NCI-H2081 (cell line): Measurements from ENCODE around the gene CLDN14.

ENCODE experiments used
- DNase-seq, 2 experiments: peaks; one replicate each; lab custom pipeline; 2025; lab: John Stamatoyannopoulos, UW

CLDN14 gene

DNA sequence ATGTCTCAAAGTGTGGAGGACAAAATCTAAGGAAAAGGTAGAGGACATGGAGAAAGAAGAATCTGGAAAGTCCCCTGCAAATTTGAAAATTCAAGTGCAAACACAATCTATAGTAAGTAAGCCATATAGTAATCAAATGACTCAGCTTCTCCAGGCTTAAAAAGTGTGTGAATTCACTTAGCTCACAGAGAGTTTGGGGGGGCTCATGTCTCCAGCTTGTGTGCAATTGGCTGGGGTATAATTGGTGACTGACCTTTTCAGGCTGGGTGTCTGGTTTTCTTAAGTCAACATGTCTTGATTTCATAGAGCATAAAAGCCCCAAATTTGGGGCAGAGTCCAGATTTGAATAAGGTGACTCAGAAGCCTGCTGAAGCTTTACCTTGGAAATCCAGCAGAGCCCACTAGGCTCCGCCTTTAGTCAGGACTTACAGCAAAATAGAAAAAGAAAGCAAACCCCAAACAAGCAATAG lies 8.6 kb downstream of the CLDN14 start:
- no peak for DNase-seq

DNA sequence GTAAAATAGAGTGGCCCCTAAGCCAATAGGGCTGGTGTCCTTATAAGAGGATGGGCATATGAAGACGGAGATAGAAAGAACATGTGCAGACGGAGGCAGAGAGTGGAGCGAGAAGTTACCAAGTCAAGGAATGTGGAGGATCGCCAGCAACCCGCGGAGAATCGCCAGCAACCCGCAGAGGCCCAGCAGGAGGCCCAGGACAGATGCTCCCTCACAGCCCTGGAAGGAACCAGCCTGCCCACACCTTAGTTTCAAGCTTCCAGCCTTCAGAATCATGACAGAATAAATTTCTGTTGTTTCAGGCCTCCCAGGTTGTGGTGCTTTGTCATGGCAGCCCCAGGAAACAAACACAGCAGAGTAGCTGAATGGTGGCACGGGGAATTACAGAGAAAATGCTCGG lies 9.6 kb downstream of the CLDN14 start:
- no peak for DNase-seq

DNA sequence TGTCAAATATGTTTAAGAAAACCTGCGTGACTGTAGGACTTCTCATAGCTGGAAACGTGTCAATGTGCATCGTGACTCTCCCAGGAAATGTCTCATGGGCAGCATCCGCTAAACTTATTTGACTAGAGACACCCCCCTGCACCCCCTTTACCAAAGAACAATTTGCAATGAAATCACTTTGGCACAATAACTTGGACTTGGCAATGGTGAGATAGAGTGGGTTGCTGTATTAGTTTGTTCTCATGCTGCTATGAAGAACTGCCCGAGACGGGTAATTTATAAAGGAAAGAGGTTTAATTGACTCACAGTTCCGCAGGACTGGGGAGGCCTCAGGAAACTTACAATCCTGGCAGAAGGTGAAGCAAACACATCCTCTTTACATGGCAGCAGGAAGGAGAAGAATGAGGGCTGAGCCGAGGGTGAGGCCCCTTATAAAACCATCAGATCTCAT lies 13.8 kb downstream of the CLDN14 start:
- DNase-seq = no peak

DNA sequence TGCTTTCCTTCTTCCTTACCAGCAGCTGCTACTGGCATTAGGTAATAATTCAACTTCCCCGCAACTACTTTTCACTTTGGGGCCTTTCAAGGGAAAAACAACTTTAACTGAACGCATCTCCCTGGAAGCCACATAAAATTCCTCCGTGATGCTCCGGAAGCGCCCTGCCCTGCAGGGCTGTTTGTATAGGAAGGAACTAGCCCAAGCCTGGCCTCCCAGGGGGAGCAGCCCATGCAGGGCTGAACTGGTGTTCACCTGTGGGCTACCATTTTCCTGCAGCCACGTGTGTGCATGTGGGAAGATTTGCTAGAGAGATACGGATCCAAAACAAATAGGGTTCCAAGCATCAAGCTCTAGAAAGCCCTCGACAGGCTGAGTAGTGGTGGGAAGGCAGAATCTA lies 14.4 kb downstream of the CLDN14 start:
- no peak for DNase-seq

DNA sequence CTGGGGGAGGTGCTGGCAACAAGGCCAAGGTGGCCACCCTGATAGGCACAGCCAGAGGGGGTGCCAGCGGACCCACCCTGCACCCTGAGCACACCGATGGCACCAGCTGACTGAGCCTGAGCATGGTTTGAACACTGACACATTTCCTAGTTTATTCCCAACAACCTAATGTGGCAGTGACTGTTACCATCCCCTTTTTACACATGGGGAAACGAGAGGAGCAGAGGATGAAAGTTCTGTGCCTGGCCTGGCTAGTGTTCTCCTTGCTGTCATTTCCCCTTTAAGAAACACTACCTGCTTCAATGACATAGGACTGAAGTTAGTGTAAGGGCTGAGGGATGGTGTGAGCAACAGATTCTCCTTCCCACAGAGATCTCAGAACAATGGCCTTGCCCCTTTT lies 15.3 kb downstream of the CLDN14 start:
- DNase-seq = no peak

DNA sequence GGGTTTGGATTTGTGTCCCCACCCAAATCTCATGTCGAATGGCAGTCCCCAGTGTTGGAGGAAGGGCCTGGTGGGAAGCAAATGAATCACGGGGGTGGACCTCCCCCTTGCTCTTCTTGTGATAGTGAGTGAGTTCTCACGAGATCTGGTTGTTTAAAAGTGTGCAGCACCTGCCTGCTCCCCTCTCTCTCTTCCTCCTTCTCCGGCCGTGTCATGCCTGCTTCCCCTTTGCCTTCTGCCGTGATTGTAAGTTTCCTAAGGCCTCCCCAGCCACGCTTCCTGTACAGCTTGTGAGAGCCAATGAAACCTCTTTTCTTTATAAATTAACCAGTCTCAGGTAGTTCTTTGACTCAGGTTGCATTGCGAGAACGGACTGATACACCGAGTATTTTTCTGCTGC lies 15.9 kb downstream of the CLDN14 start:
- no peak for DNase-seq

DNA sequence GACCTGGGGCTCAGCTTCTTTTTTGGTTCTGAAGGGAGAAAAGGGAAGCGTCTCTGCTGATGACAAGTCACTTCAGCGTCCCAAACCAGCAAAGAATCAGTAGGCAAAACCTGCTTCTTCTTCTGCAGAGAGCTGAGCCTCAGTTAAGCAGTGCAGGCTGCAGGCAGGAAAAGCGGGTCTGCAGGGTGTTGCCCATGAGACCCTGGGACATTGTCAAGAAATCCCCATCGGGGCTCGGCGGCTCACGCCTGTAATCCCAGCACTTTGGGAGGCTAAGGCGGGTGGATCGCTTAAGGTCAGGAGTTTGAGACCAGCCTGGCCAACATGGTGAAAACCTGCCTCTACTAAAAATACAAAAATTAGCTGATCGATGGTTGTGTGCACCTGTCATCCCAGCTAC lies 16.7 kb downstream of the CLDN14 start:
- DNase-seq = no peak

DNA sequence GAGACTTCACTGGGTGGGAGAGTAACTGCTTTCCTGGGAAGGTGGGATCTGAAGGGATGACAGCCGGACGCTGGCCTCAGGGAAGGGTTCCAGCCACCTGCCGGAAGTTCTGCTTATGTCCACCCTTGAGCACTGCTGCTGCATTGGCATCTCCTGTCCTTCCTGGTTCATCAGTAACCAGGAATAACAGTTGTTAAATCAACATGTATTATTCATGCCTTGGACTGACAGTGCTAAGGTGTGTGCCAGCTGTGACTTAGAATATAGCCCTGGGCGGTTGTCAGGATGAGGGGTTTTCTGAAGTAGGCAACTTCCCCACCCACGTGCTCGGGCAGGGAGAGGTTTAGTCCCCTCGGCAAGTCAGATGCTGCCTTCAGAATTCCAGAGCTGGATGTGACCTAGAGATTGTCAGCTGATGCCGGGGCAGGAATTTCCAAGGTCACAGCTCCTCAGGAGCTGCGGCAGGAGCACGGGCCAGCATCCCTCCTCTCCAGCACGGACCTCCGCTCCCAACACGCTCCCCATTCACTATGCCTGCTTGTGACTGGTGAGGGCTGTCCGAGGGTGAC lies 17.9 kb downstream of the CLDN14 start:
- no peak for DNase-seq

DNA sequence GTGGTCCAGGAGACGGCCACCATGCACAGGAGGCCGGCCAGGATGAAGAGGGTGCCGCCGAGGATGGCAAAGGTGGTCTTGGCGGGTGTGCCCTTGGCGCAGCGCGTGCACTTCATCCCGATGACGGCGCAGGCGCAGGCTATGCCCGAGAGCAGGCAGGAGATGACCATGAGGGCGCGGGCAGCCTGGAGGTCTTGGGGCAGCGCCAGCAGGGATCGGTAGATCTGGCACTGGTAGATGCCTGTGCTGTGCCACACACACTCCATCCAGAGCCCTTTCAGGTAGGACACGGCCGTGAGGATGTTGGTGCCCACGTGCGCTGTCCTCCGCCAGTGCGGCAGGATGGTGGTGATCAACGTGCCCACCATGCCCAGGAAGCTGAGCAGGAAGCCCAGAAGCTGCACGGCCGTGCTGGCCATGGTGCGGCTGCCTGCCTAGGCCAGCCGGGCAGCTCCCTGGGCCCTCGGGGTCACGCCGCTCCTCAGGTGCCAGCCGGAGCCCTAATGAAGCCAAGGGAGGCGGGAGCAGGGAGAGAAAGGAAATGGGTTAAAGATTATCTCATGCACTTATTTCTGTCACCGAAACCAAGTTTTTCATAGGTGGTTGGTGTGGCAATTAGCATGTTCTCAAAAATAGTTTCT lies 18.5 kb downstream of the CLDN14 start:
- DNase-seq = no peak

DNA sequence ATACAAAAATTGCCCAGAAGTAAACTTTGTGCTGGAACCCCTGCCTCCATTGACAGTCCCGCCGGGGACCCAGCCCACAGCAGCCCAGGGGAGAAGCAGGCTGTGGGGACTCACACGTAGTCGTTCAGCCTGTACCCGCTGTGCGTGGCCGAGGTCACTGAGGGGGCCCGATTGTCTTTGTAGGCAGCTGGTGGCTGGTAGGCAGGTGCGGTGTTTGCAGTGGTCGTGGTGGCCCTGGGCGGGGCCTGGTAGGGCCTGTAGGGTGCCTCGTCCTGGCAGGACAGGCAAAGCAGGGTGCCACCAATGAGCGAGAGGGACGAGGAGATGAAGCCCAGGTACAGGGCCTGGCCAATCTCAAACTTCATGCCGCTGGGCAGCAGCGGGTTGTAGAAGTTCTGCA lies 19.1 kb downstream of the CLDN14 start:
- DNase-seq = no peak

DNA sequence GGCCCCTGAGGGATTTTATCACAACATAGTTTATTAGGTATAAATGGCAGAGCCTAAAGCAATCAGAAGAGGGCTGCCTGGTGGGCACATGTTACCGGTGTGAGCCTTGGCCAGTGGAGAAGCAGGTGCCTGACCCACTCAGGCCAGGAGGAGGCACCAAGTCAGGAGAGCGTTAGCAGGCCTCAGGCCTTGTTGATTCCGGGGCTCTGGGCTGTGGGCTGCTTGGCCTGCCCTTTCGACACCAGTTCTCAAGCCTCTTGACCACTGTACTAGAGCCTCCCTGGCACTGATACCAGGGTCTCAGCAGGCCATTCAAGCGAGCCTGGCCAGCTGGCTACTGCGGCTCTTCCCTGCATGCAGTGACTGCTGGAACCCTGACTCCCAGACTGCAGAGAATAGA lies 20.8 kb downstream of the CLDN14 start:
- no peak for DNase-seq

DNA sequence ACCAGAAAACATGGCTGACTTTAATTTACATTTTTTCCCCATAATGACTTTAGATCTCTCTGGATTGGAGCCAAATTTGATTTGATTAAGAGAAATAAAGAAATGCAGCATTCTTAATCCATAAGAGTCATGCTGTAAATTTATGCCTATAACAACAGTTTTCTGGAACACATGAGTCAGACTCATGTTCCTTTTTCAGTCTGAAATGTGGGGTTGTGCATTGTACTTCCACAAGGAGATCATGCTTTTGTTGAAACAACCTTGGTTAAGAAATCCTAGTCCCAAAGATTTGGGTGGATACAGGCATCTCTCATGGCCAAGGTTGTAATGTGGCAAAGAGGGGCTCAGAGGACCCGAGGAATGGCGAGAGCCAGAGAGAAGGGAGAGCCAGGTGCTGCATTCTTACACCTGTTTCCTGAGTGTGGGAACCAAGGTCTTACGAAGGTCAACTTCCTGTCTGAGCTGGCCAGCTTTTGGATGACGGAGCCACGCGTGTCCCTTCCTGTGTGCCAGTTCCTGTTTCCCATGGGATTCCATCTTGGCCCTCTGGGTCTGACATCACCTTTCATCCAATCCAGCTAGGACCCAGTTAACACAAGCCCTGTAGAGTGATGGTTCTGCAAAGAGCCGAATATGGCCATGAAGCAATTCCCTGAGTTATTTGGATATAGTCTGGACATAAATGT lies 23.1 kb downstream of the CLDN14 start:
- DNase-seq = peak in 1 of 2 experiments; percentile 5

DNA sequence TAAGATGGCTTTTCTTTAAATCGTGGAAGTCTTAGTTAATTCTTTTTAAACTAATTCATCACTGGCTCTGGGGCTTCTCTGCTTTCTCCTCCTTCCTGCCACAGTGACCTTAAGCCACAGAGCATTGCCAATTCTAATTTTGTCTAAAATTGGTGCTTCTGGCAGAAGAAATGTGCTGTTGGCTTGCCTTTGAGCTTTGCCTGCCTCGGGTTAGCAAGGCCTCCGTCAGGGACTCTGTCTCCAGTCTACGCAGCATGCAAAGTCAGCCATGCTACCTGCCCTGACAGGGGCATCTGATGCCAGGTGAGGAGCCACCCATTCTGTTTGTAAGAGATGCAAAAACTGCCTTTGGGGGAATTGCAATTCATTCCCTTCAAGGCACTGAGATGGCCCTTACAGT lies 25.2 kb downstream of the CLDN14 start:
- peak in 1 of 2 experiments; percentile 9 for DNase-seq

DNA sequence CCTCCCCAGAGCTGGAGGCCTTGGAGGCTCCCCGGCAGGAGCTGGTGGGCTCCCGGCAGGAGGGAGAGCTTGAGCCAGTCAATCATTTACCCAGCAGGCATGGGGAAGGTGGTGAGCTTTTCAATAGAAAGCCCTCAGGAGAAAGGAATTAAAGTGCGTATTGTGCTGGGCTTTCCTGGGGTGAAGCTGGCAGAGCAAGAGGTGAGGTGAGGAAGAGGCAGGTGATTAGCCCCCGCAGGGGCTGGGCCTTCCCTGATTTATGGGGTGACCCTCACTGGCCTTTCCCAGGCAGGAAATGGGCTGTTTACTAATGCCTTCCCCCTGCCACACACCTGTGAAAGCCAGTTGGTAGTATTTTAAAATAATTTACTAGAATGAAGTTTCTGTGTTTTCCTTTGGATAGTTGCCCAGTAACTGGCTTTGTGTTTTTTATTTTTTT lies 25.8 kb downstream of the CLDN14 start:
- peak; percentile 67 to 88 for DNase-seq

DNA sequence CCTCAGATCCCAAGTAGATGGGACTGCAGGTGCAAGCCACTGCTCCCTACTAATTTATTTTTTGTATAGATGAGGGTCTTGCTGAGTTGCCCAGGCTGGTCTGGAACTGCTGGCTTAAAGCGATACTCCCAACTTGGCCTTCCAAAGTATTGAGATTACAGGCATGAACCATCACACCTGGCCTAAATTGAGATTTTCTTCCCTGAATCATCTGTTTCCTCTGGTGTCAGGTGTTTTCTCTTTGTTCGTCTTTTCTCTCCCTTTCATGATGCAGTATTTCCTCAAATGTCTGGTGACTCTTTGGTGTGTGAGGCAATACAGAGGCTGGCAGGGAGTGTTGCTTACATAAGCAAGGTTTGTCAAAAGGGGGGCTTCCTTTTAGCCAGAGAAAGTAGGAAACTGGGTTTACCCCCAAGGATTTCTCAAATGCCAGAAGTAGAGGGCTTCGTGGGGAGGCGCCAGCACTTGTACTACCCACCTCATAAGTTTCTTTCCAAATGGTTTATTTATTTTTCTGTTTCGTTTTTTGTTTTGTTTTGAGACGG lies 27.6 kb downstream of the CLDN14 start:
- DNase-seq = no peak

DNA sequence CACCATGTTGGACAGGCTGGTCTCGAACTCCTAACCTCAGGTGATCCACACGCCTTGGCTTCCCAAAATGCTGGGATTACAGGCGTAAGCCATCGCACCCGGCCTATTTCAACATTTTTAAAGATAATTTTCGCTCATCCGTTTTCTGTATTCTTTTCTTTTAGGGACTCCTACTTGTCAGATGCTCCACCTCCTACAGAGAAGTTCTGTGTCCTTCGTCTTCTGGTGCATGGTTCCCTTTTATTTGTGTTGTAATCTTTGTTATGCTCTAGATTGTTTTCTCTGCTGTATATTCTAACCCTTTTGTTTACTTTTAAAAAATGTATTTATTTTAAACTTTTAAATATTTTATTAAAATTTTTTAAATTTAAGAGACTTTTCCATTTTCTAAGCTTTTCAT lies 28.4 kb downstream of the CLDN14 start:
- DNase-seq = no peak

DNA sequence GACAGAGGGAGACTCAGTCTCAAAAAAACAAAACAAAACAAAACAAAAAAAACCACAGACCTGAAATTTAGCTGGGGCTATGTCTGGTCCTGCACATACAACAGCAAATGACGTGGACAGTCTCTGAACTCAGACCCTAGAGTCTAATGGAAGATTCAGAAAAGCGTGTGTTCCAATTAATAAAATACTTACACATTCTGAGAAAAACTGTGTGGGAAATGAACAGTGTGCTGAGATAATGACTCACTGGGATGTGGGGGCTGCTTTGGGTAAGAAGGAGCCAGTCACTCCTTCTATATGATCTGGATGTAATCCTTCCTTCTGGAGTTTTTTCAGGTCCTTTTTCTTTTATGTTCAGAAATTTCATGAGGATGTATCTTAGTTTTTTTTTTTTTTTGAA lies 29.4 kb downstream of the CLDN14 start:
- DNase-seq = no peak

DNA sequence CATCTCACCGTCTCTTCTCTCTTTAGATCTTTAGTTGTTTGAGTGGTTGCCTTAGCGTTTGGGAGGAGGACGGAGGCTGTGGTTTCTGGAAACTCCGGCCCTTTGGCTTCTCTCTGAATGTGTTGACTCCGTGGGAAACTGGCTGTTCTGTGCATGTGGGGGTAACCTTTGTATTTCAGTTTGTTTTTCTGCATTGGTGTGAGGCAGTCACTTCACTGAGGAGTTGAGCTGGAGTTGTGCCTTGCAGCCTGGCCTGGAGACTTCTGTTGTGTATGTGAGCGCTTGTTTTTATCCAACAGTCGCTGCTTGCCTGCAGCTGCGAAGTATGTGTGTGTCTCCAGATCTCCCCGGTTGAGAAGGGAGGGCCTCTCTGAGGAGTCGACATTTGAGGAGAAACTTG lies 33.6 kb downstream of the CLDN14 start:
- DNase-seq = no peak

DNA sequence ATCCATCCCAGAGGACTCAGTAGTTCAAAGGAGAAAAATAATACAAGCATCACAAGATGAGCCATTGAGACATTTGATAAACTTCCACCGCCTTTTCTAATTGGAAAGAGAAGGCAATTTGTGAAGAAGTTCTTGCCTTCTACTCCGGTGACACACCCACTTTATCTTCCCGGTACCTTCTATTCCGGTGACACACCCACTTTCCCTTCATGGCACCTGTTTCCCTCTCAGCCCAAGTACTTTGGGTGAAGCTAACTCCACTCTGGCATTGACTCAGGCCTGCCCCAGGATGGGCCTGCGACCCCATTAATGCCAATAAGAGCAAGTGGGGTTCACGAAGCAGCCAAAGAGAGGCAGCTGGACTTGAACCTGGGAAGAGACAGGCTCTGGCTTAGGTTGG lies 38.2 kb downstream of the CLDN14 start:
- no peak for DNase-seq

DNA sequence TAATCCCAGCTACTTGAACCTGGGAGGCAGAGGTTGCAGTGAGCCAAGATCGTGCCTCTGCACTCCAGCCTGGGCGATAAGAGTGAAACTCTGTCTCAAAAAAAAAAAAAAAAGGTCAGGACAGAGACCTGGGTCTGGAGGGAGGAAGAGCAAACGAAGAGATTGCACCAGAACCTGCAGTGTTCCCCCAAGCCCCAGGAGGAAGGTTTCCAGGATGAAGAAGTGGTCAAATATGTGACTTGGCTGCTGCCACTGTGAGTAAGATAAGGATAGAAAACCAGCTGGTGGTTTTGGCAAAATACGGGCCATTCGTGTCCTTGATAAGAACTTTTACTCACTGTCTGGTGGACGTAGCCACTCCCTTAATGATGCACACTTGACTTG lies 42.2 kb downstream of the CLDN14 start:
- no peak for DNase-seq

DNA sequence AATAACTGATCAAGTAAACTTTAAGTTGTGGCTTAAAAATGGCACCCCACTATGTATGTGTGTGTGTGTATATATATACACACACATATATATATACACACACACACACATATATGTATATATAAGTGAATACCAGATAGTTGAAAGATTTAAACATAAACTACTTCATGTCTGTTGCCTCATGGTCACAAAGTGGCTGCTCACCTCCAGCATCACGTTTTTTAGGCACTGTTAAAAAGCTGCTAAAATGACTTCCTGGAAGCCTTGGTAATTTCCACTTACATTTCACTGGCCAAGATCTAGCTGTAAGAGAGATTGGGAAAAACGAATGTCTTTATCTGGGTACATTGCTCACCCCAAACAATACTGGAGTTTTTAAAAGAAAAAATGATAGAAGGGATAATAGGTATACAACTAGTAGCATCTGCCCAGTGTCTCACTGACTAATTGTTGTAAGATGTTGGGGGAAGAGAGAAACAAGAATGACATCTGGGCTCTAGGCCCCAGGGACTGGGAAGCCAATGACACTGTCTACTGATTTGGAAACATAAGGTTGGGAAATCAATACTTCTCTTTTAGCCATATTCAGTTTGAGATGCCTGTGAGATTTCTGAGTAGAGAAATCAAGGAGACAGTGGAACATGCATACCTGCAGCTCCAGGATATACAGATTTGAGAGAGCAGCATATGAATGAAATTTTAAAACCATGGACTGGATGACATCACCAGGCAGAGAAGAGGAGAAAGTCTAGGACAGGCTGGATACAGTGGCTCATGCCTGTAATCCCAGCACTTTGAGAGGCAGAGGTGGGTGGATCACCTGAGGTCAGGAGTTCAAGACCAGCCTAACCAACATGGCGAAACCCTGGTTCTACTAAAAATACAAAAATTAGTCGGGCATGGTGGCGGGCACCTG lies 42.8 kb downstream of the CLDN14 start:
- no peak for DNase-seq

DNA sequence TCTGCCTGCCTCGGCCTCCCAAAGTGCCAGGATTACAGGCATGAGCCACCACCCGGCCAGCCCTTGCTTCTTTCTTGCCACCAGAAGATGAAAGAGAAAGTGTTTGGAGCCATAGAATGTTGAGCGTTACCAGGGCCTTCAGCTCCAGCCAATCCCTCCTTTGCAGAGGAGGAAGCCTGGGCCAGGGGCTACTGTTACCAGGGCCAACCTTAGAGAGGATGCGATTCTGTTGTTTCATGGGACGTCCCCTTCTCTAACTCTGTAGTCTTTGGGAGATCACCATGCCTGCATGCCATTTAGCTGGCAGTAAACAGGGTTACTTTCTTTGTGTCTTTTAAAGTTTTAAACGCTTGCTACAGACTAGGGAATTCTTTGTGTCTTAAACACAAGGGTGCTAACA lies 45.8 kb downstream of the CLDN14 start:
- DNase-seq = no peak
